Activated CD8-positive, alpha-beta T cell treated with anti-CD3 and anti-CD28 coated beads for 36 hours (primary cell): ENCODE results near the gene CDK5RAP2. TPM values are rescaled to one million over a fixed set of nuclear protein-coding genes. Genes with fewer than 3 reads are reported as not detected.

Experiments used
- ATAC-seq: fragments of 200-7000 bp; cut with Tn5 transposase; one replicate; pipeline ENCODE4 v1.10.0; 2021; ENCODE audit warnings: mild to moderate bottlenecking, moderate library complexity
- CTCF ChIA-PET: fragments of 350-600 bp; sonication (Branson Sonifier 250); formaldehyde crosslinking; loops from one replicate; lab custom pipeline; 2021; ENCODE audit warnings: antibody characterized with exemption; lab: Charles Lee
- POLR2A ChIA-PET: fragments of 350-600 bp; sonication (Branson Sonifier 250); formaldehyde crosslinking; loops from one replicate; lab custom pipeline; 2021; ENCODE audit warnings: antibody characterized with exemption; lab: Charles Lee
- DNase-seq: peaks from one replicate; pipeline ENCODE4 v3.0.0-alpha.2; 2020
- H3K27ac Mint-ChIP-seq: one replicate; pipeline ENCODE4 v1.8.0; 2021; ENCODE audit warnings: mild to moderate bottlenecking, mixed read lengths
- H3K27me3 Mint-ChIP-seq: one replicate; pipeline ENCODE4 v1.8.0; 2021; ENCODE audit warnings: mixed read lengths
- H3K36me3 Mint-ChIP-seq: one replicate; pipeline ENCODE4 v1.8.0; 2021; ENCODE audit warnings: low read depth, mixed read lengths
- H3K4me1 Mint-ChIP-seq: one replicate; pipeline ENCODE4 v1.8.0; 2021; ENCODE audit warnings: low read depth, mixed read lengths
- H3K4me3 Mint-ChIP-seq: one replicate; pipeline ENCODE4 v1.8.0; 2021; ENCODE audit warnings: mild to moderate bottlenecking, moderate library complexity, mixed read lengths
- H3K9me3 Mint-ChIP-seq: one replicate; pipeline ENCODE4 v1.8.0; 2021; ENCODE audit warnings: mixed read lengths
- intact Hi-C: fragments of 100-400 bp; cut with micrococcal nuclease; formaldehyde crosslinking; loops from one replicate; pipeline ENCODE4 v1.10.0; 2022
- total RNA-seq, 2 experiments: library from RNA; stranded (reverse); gene quantifications; one replicate each; pipeline ENCODE4 v1.2.3, GENCODE V29; 2021
- TF ChIP-seq, protein P1 (sequence below): fragments of 200-600 bp; IDR thresholded peaks from one replicate; pipeline ENCODE4 v1.8.0; 2022; ENCODE audit warnings: antibody characterized with exemption, mild to moderate bottlenecking

The CDK5RAP2 gene
- total RNA-seq, 2 experiments from 2014 or later = 61.5 to 67.6 TPM

DNA sequence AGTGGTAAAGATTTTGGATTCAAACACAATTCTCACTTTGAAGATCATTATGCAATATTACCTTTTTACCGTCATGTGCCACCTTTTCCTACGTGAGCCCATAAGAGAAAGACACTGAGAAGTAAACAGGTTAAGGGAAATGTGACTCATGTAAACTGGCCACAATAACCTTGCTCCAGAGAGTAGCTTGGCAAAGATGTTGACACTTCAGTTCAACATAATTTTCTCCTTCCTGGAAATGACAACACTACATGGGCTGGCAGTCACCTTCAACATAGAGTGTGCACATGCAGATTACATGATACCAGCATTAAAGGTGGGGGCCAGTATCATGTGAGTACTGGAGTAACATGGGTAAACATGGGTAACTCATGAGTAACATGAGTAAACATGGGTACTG lies 141.9 kb downstream of the CDK5RAP2 start:
- H3K4me3 Mint-ChIP-seq = no peak overlapping the region
- ChIA-PET POLR2A (no interaction called here), CTCF (interaction anchor here (0.8 to 1.9 kb wide), 4 partner anchors 10 to 42 kb away, joined by 3 to 6 read pairs (median 4); no protein-coding TSS in a partner anchor)
- no peaks in the 10 kb centered on the region for H3K27me3 Mint-ChIP-seq
- no peak overlapping the region for H3K27ac Mint-ChIP-seq
- H3K4me1 Mint-ChIP-seq = peaks cover 9% of the 10 kb centered on the region
- DNase-seq (no peak), ATAC-seq (peak; percentile 56)
- H3K36me3 Mint-ChIP-seq = peaks cover 52% of the 10 kb centered on the region
- intact Hi-C loops = no loop called here
- TF ChIP-seq, protein P1, sequence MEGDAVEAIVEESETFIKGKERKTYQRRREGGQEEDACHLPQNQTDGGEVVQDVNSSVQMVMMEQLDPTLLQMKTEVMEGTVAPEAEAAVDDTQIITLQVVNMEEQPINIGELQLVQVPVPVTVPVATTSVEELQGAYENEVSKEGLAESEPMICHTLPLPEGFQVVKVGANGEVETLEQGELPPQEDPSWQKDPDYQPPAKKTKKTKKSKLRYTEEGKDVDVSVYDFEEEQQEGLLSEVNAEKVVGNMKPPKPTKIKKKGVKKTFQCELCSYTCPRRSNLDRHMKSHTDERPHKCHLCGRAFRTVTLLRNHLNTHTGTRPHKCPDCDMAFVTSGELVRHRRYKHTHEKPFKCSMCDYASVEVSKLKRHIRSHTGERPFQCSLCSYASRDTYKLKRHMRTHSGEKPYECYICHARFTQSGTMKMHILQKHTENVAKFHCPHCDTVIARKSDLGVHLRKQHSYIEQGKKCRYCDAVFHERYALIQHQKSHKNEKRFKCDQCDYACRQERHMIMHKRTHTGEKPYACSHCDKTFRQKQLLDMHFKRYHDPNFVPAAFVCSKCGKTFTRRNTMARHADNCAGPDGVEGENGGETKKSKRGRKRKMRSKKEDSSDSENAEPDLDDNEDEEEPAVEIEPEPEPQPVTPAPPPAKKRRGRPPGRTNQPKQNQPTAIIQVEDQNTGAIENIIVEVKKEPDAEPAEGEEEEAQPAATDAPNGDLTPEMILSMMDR = no peak
- no peaks in the 10 kb centered on the region for H3K9me3 Mint-ChIP-seq

DNA sequence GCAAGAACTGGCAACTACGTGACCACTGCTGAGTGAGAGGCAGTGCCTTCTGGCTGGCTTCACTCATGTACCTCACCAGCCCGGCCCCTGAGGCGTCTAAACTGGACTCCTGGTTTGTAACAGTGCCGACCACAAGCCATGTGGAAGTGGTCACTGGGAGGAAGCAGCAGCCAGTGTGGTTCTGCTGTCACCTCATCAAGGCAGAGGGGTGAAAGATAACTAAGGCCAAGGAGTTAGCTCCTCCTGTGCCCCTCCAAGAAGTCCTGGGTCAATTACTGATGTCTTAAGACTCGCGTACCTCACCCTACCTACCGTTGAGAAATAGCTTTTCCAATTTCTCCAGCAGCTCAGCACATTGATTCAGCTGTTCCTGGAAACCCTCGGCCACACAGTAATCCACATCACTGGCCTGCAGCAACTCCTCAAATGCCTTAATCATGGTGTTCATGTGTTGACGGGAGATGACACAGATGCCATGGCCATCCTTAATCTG lies 142.9 kb downstream of the CDK5RAP2 start:
- Mint-ChIP-seq H3K4me1 (peaks cover 9% of the 10 kb centered on the region), H3K27me3 (no peaks in the 10 kb centered on the region), H3K36me3 (peaks cover 54% of the 10 kb centered on the region), H3K9me3 (no peaks in the 10 kb centered on the region), H3K4me3 (no peak overlapping the region), H3K27ac (no peak overlapping the region)
- ATAC-seq (no peak), DNase-seq (peak; percentile 4)
- intact Hi-C loops = no loop called here
- TF ChIP-seq, protein P1 = no peak
- CTCF ChIA-PET = interaction anchor here (1.0 kb wide), 1 partner anchor 13 kb away, joined by 6 read pairs; no protein-coding TSS in a partner anchor
- POLR2A ChIA-PET = no interaction called here

DNA sequence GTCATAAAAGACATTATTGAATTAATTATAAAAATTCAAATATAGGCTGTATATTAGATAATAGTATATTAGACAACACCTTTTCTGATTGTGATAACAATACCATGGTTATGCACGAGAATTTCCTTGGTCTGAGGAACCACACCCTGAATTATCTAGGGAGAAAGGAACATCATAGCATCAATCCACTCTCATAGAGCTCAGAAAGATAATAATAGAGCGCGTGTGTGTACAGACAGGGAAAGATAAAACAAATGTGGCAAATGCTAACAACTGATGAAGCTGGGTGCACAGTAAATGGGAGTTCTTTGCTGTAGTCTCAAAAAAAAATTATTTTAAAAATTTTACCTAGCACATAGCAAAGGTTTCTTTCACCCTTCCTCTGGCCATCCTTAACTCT lies 143.5 kb downstream of the CDK5RAP2 start:
- Mint-ChIP-seq H3K36me3 (peaks cover 59% of the 10 kb centered on the region), H3K4me3 (no peak overlapping the region), H3K27me3 (no peaks in the 10 kb centered on the region), H3K27ac (no peak overlapping the region), H3K9me3 (no peaks in the 10 kb centered on the region), H3K4me1 (peaks cover 9% of the 10 kb centered on the region)
- POLR2A ChIA-PET = no interaction called here
- intact Hi-C loops = no loop called here
- DNase-seq (no peak), ATAC-seq (no peak)
- CTCF ChIA-PET = no interaction called here
- TF ChIP-seq, protein P1 = no peak

DNA sequence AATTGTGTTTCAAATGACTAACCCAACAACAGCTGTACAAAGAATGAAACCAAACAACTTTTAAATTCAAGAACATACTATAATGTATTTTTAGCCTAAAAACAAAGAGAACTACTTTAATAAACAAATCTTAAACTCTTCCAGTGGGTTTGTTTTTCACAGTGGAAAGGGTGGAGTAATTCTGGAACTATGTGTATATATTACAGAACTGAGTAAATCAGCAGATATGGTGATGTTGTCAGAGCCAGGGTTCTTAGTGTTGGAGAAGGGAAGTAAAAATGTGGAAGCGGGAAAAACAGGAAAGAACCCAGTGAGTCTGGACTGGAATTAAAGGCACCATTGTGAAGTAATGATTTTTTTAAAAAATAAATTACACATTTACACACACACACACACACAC lies 144.9 kb downstream of the CDK5RAP2 start:
- Mint-ChIP-seq H3K27me3 (no peaks in the 10 kb centered on the region), H3K36me3 (peaks cover 57% of the 10 kb centered on the region), H3K27ac (no peak overlapping the region), H3K9me3 (no peaks in the 10 kb centered on the region), H3K4me3 (no peak overlapping the region), H3K4me1 (peaks cover 9% of the 10 kb centered on the region)
- intact Hi-C loops = no loop called here
- POLR2A ChIA-PET = no interaction called here
- no peak for ATAC-seq
- CTCF ChIA-PET = no interaction called here
- TF ChIP-seq, protein P1 = no peak
- no peak for DNase-seq

DNA sequence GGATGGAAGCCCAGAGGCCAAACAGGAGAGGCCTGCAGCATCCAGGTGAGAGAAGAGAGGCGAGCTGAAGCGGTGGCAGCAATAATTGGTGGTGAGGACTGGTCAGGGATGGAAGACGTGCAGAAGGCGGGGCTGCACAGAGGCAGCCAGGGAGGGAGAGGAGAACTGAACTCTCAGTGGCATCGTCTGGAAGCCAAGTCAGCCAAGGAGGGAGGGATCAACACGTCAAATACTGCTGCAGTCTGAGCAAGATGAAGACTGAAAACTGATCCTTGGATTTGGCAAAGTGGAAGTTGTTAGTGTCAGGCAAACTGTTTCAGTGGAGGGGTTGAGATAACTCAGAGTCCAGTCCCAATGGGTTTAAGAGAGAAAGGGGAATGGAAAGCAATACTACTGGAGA lies 145.4 kb downstream of the CDK5RAP2 start:
- Mint-ChIP-seq H3K4me1 (peaks cover 9% of the 10 kb centered on the region), H3K36me3 (peaks cover 54% of the 10 kb centered on the region), H3K27ac (no peak overlapping the region), H3K4me3 (no peak overlapping the region), H3K9me3 (no peaks in the 10 kb centered on the region), H3K27me3 (no peaks in the 10 kb centered on the region)
- intact Hi-C loops = no loop called here
- CTCF ChIA-PET = no interaction called here
- DNase-seq = no peak
- TF ChIP-seq, protein P1 = no peak
- POLR2A ChIA-PET = interaction anchor here (1.0 kb wide), 1 partner anchor 13 kb away, joined by 3 read pairs; no protein-coding TSS in a partner anchor
- ATAC-seq = no peak
